ENCODE results near the gene FRMPD3.
"Not testable (repeated sequence)": the region's sequence is repeated elsewhere in the genome, so short reads cannot be mapped to it uniquely, and the experiment has no call there.

The FRMPD3 gene

DNA sequence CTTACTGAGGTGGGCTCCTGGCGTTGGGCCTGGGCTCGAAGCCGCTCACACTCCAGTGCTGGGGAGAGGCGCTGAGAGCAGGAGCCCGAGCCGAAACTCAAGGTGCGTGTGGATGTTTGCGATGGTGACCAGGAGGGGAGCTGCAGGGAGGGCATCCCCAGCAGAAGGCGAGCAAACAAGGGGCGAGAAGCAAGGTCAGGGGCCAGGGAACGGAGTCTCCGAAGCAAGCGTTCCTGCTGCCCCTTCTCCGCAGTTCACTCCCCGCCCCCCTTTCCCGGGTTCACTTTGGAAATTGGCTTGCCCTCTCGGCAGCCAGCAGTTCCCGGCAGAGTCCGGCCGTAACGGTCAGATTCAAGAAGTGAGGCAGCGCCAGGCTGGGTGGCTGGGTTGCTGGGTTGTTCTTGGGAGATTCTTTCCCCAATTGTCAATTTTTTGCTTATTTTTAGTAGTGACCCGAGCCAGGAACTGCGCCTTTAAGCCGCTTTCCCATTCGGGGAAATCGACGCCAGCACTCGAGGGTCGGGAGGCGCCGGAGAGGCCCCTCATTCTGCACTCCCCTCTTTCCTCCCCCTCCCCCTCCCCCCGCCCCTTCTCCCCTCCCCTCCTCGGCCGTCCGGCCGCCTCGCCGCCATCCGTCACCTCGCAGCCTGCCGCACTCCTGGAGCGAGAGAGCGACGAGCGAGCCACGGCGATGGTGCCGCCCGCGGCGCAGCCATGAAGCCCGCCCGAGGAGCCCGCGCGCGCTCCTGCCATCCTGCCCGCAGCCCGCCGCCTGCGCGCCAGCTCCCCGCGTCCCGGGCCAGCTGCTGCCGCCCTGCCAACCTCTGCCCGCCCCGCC lies at the start of gene FRMPD3:
FRMPD3 (plus strand) TSS at position 655 of the 838 bp plus-strand sequence. CDS start 76,937 bp downstream, outside the sequence.
- DNase-seq (ENCODE audit: low read depth): peak; percentile 1

DNA sequence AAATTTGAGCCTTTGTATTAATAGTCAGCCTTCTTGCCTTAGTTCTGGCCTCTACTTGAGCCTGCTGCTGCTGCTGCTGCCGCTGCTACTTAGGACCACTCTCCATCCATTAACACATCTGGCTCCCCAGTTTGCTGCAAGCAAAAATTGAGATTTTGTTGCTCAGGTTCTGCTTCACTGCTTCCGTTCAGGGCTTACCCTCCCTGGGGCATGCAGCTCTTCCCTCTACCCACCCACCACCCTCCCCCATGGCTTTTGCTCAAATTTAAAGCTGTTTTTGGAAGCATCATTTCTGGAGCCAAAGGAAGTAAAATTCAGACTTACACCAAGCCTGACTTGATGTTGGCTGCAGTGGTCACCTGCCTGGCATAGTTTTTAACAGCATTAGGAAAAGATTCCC lies 28.9 kb upstream of the FRMPD3 start:
- DNase-seq (ENCODE audit: low read depth): no peak

DNA sequence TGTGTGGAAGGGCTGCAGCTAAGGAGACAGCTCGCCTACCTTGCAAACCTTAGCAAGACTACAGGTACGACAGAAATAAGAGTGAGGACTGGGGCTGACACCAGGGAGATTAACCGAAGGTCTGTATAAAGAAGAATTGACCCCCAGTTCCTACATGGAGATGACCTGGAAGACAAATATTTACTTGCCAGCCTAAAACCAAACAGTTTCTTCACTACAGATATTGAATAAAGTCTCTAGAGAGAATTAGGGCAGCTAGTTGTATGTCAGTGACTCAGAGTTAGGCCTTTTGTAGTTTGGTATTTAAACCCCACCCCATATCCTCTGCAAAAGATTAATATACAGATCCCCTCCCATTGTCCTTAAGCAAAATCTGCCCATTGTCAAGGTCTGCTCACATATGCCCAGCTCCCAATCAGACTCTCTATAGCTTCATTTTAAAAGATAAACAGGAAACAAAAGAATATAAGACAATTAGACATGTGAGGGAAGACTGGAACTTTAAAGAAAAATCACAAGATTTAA lies 28.1 kb upstream of the FRMPD3 start:
- DNase-seq (ENCODE audit: low read depth): no peak

DNA sequence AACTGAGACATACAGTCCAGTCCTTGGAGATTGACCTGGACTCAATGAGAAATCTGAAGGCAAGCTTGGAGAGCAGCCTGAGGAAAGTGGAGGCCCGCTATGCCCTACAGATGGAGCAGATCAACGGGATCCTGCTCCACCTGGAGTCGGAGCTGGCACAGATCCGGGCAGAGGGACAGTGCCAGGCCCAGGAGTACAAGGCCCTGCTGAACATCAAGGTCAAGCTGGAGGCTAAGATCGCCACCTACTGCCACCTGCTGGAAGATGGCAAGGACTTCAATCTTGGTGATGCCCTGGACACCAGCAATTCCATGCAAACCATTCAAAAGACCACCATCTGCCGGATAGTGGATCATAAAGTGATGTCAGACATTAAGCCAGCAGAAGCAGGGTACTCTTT lies 20.4 kb upstream of the FRMPD3 start:
- DNase-seq (ENCODE audit: low read depth): peak; percentile 36

DNA sequence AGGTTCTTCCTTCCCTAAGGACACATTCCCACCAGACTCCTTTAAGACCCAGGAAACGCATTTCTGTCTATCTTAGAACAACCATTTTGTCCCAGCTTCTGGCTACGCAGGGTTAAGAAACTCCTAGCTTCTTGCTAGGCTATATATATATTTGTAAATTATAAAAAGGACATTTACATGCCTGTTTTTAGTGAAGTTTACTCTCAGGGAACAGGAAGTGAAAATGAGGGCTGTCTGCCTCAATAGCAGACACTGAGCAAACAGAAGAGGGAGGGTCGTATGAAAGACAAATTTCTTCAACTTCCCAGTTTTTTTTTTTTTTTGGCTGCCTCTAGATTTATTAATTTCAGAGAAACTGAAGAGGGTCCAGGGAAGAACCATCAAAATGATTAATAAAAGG lies 9.3 kb upstream of the FRMPD3 start:
- no peak for DNase-seq (ENCODE audit: low read depth)

DNA sequence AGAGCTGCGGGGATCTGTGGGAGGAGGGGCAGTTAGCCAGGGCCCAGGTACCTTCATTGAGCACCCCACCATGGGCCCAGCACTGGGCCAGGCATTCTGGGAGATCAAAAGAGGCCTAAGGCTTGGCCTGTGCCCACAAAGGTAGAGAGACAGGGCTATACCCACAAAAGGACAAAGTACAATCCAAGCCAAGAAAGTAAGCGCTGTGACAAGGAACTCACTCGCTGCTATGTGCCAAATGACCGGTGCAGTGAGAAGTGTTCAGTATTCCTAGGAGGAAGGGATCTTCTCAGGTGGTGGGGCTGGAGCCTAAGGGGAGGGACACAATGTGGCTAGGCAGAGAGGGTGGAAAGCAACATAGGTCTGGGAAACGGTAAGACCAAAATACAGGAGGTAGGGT lies 8.8 kb upstream of the FRMPD3 start:
- DNase-seq (ENCODE audit: low read depth): no peak

DNA sequence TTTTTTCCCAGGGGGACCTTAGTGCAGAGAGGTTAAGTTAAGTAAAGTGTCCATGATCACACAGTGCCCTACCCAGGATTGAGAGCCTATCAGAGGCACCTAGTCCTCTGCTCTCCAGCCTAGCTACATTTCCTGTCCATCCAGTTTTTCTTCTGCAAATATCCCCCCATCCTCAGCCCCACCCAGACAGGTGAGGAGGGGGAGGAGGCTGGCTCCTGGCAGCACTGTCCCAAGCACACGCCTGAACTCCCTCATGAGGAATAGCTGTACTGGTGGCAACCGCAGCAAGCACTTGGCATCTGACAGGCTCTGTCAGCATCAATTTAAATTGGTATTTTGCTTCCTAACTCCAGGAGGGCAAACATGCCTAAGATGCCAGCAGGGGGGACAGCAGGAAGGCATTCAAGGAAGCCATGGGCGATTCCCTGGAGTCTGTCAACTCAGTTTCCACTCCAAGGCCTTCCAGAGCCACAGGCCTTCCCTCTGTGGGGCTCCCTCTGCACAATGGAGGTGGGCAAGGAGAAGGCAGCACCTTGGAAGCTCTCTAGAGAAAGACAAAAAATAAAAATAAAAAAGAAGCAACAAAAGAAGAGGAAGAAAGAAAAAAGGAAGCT lies 6.4 kb upstream of the FRMPD3 start:
- DNase-seq (ENCODE audit: low read depth): no peak

DNA sequence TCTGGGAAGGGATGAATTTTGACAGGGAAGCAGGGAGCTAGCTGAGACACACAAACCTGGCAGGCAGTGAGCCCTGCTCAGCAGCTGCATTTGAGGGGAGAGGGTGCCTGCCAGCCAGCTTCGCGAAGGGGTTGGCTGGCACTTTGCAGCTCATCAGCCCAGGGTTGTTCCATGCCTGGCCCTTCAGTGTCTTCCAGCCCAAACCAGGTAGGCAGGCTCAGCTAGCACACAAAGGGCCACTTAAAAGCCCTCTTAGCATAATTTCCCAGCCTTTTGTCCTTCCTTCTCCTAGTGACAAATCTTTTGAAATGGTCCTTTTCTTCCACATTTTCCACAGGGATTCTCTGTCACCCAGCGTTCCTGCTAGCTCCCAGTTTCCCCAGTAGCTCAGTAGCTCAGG lies 4.3 kb upstream of the FRMPD3 start:
- DNase-seq (ENCODE audit: low read depth): no peak

DNA sequence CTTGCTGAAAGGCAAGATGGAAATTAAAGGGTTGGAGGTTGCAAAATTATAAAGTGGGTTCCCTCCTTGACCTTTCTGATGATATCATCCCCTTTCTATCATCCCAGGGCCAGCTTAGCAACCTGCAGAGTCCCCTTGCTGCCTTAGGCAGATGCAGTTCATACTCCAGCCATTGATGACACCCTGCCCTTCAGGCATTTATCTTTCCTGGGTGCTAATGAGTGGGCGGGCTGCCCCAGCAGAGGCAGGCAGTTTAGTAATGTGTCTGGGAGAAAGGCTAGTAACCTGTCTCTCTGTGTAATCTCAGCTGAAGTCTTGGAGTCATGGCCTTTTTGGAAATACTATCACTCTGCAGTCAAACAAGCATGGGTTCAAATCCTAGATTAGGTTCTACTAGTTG lies 3.8 kb upstream of the FRMPD3 start:
- DNase-seq (ENCODE audit: low read depth): no peak

DNA sequence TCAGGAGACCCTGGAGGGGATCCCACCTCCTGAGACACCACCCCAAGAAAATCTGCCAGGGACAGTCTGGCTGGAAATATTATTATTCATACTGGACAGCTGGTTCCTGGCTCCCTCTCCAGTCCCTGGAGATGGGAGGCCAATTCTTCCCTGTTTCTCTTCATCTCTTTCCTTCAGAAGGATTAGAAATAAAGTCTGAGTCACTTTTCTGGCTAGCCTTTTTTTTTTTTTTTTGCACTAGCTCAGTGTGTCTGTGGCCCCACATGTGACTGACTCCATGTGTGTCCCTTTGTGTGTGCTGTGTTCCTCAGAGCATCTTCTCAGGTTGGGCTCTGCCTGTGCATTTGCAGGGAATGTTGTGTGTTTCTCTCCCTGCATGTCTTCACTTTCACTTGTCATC lies 1.8 kb upstream of the FRMPD3 start:
- DNase-seq (ENCODE audit: low read depth): no peak

DNA sequence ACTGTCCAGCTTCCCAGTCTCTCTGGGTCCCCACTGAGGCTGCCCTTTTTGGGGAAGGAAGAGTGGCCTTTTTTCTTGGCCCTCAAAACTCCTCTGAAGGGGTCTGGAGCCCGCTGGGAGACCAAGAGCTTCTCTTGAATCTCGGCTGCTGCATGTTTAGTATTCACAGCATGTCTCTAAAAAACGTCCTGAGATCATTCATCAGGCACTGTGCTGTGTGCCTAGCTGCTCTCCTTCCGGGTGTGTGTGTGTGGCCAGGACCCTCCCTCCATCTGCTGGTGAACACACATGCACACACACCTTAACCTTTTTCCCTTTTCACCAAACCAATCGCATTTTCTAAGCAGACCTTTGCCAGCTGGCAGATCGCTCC lies 841 bp upstream of the FRMPD3 start:
- DNase-seq (ENCODE audit: low read depth): no peak

DNA sequence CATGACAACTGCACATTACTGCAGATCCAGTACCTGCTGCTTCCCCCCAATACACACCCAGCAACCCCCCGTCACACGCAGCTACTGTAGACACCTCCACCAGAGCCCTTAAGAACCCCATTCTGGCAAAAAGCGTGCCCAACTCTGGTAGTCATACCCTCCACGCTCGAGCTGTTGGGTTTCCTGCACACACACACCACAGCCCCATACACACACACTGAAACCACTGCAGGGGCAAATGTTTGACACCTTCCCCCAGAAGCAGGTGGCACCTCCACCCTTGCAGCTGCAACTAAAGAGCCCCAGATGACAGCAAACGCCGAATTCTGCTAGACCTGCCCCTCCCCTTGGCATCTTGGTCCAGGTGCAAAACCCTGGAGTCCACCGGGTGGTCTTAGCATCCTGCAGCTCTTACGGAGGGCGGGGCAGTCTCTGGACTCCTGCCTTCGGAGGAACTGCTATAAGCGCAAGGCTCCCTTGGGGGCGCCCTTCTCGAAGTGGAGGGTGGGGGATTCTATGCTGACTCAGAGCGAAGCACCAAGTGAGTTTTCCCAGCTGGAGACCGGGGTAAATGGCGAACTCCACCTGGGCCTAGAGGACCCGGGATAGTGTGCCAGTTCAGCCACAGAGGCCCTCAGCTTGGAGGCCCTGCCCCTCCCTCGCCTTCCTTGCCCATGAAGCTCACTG lies 1.5 kb downstream of the FRMPD3 start:
- DNase-seq (ENCODE audit: low read depth): peak; percentile 2

DNA sequence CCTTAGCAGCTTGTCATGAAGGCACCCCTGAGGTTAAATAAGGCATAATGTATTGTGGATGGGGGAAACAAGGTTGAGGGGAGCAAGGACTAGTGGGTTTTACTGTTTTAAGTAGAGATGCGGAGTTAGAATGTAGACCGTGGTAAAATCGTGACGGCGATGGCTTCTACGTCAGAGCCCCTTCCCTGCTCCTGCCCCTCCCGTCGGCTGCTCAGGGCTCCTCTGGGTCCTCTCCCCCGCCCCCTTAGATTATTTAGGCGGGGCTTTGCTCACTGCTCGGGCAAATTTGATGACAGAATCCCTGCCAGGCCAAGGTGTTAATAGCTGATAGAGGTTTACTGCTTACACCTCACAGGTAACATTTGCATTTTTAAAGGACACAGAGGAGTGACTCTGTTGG lies 2.3 kb downstream of the FRMPD3 start:
- no peak for DNase-seq (ENCODE audit: low read depth)

DNA sequence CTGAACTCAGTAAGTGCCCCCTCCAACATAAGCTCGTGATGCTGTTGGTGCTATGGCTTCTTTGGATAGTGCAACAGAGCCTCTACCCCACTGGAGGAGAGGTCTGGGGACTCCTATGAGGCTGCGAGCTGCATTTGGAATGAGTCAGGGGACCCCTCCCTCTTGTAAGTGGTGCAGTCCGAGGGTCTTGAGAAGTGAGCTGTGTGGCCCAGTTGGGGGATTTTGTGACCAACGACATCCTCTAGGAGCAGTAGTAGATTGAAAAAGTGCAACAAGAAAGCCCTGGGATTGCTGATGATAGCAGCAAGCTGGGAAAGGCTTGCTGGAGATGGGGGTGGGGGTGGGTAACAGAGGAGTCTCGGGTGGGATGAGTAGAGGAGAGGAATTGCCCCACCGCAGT lies 3.1 kb downstream of the FRMPD3 start:
- no peak for DNase-seq (ENCODE audit: low read depth)

DNA sequence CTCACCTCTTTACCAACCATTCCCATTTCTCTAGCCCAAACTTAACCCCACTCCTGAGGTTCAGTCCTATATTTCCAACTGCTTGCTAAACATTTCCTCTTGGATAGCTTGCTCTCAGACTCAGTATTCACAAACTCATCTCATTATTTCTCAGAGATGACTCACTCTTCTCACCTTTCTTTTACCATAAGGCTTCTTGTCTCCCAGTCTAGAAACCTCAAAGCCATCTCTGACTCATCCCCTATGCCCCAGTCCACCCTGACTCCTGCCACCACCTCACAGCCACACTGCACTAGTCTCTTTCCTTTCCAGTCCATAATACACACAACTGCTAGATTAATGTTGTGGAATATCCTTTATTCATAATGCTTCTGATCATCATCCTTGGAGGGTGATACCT lies 4.8 kb downstream of the FRMPD3 start:
- DNase-seq (ENCODE audit: low read depth): peak; percentile 55

DNA sequence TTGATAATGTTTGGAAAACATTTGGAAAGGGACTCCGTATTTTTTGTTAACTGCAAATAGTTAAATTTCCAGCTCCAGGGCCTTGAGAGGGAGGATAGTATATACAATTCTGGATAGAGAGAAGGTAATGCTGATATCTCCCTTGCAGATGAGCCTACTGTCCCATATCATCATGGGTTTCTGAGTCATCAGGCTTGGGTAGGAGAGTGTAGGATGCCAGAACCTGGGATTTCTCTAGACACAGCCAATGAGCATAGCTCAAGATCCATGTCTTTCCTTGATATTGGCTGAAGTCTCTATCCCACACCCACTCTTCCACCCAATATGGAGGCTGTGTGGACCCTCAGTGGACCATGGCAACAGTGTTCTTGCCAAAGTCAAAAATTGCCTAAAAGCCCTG lies 7.8 kb downstream of the FRMPD3 start:
- no peak for DNase-seq (ENCODE audit: low read depth)

DNA sequence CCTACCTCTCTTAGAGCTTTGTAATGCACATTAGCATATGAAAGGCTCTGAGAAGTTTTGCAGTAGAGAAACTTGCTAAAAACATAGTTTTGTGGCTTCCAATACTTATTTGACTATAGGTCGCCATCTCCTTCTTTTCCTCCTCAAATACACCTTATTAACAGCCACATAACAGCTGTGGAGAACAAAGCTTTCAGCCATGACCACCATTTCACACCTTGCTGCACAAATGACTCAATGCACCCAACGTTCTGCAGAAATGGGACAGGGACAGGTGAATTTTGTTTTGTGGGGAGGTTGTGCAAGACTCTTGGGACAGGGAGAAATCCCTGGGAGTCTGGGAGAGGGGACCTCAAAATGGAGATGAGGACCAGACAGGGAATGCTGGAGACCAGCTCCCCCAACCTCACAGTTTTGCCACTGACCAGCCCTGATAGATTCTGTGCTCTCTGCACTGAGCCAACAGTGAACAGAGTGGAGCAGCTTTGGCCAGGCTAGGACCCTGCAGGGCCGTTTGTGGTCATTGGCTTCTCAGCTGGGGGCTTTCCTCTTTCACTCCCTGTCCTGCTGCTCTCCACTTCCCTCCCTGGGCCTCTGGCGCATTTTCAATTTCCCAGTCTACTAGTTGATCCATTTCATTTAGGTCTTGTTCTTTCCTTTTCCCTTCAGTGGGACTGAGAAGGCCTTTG lies 16.6 kb downstream of the FRMPD3 start:
- no peak for DNase-seq (ENCODE audit: low read depth)

DNA sequence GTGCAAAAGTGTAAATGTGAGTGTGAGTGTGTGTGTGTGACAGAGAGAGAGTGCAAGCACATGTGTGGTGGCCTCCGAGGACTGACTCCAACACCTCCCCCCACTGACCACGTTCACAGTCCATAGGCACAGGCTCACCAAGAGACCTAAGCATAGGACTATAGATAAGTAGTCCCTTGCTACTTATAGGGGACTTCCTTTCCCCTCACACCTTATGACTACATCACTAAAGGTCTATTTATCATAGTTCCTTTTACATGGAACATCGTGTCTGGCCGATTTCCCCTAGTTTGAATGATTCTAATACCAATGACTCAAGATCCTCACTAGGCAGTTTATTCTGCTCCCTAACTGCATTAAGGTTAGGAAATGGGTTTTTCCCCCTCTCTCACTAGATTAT lies 17.8 kb downstream of the FRMPD3 start:
- no peak for DNase-seq (ENCODE audit: low read depth)

DNA sequence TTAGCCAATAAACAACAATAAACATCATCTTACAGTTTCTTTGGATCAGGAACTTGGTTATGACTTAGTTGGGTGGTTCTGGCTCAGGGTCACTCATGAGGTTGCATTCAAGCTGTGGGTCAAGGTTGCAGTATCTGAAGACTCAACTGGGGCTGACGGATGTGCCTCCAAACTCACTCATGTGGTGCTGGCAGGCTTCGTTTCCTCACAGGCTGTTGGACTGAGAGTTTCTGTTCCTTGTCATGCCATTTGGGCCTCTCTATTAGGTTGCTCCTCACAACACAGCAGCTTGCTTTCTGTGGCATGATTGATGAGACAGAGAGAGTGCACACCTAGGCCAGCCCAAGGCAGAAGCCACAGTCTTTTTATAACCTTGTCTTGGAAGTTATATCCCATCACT lies 20.7 kb downstream of the FRMPD3 start:
- no peak for DNase-seq (ENCODE audit: low read depth)

DNA sequence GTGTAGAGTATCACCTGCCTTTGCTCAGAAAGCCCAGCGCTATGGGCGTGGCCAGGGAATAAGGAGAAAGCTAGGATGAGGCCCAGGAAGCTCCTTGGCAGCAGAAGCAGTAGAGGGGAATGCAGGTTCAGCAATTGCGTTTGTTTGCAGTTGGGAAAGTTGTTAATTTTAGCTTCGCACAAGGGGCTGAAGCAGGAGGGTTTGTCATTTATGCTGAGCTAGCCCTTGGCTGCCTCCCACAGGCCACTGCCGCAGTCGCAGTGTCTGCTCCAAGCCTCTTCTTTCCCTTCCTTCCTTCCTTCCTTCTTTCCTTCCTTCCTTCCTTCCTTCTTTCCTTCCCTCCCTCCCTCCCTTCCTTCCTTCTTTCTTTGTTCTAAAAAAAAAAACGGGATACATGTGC lies 21.5 kb downstream of the FRMPD3 start:
- DNase-seq (ENCODE audit: low read depth): no peak

DNA sequence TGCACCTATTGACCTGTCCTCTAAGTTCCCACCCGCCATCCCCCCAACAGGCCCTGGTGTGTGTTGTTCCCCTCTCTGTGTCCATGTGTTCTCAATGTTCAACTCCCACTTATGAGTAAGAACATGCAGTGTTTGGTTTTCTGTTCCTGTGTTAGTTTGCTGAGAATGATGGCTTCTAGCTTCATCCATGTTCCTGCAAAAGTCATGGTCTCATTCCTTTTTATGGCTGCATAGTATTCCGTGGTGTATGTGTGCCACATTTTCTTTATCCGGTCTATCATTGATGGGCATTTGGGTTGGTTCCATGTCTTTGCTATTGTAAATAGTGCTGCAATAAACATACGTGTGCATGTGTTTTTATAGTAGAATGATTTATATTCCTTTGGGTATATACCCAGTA lies 22.0 kb downstream of the FRMPD3 start:
- DNase-seq (ENCODE audit: low read depth): not testable (repeated sequence)

DNA sequence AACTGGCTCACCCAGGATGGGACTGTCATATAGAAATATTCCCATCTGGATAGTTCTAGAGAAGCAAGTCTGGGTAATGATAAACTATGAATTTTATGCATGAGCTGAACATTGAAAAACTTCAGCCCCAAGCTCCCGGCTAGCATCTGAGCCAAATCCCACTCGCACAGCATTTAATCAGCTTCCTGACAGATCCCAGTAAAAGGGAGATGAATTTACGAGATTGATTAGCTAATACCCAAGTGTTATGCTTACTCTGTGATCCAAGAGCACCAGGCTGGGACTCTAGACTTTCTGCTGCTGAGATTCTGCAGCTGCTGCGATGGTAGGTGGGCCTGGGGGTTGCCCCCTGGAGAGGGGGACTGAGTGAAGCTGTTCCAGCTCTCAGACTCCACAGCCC lies 28.0 kb downstream of the FRMPD3 start:
- DNase-seq (ENCODE audit: low read depth): no peak

Measured in ELR (cell line).